HL-60/S4 (cell line): ENCODE results near the gene NEK2.

Source experiments
- in situ Hi-C: fragments of 300-500 bp; cut with MboI; formaldehyde crosslinking; loops from 2 replicates; pipeline ENCODE4 v1.14.3; 2022; ENCODE audit warnings: low sequenced_read_pairs

The NEK2 gene

GRCh38 chr1:211697356-211697755, 21.9 kb upstream of the NEK2 start:
- in situ Hi-C loops: loop anchor here (5.0 to 25.0 kb wide), 4 partner anchors 340 to 1290 kb away; partner anchors contain the start of genes DTL and INTS7

- in situ Hi-C loops: loop anchor here (5.0 to 25.0 kb wide), 4 partner anchors 342 to 1292 kb away; partner anchors contain the start of genes DTL and INTS7
These were observed 19.9 kb upstream of the NEK2 start for GRCh38 chr1:211695135-211695816.

DNA sequence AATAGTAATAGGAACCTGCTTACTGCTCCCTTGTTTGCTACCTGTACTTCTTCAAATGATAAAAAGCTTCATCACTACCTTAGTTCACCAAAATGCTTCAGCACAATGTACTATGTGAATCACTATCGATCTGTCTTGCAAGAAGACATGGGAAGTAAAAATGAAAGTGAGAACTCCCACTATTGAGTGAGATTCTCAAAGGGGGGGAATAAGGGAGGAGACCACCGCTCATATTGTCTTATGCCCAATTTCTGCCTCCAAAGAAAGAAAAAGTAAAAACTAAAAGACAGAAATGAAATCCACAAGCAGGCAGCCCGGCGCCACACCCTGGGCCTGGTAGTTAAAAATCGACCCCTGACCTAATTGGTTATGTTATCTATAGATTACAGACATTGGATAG, 18.5 kb upstream of the NEK2 start:
- in situ Hi-C loops: loop anchor here (25.0 kb wide), 3 partner anchors 343 to 1293 kb away; partner anchors contain the start of genes DTL and INTS7

DNA sequence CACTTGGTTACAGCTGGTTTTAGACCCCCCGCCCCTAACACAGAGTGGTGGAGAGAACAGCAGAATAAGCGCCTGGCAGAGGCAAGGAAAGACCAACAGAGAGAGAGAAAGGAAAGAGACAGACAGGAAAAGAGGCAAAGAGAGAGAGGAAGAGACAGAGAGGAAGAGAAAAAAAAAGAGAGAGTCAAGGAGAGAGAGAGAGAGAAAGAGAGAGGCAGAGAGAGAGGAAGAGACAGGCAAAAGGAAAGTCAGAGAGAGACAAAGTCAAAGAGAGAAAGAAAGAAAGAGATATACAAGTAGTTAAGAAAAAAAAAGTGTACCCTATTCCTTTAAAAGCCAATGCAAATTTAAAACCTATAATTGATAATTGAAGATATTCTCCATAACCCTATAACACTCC, 13.0 kb upstream of the NEK2 start:
- in situ Hi-C loops: loop anchor here (25.0 kb wide), 3 partner anchors 349 to 1299 kb away; partner anchors contain the start of genes DTL and INTS7

GRCh38 chr1:211687462-211688215, 12.2 kb upstream of the NEK2 start:
- in situ Hi-C loops: loop anchor here (25.0 kb wide), 3 partner anchors 350 to 1300 kb away; partner anchors contain the start of genes DTL and INTS7

- in situ Hi-C loops: loop anchor here (25.0 kb wide), 3 partner anchors 351 to 1301 kb away; partner anchors contain the start of genes DTL and INTS7
These were observed 10.4 kb upstream of the NEK2 start for GRCh38 chr1:211685823-211686222.

DNA sequence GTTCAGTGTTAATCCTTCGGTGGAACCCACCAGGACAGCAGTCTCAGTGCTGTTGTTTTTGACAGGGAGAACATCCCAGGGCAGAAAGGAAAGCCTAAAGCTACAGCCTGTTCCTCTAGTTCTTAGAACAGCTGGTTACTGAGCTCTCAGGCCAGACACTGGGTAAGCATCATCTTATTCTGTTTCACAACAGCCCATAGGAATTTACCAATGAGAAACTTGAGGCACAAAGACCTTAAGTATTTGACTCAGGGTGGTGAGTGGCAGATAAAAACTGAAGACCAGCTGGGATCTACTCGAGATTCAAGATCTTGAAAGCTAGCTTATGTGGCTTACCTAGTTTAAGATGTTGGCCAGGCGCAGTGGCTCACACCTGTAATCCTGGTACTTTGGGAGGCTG, 9.4 kb upstream of the NEK2 start:
- in situ Hi-C loops: loop anchor here (25.0 kb wide), 3 partner anchors 353 to 1303 kb away; partner anchors contain the start of genes DTL and INTS7

DNA sequence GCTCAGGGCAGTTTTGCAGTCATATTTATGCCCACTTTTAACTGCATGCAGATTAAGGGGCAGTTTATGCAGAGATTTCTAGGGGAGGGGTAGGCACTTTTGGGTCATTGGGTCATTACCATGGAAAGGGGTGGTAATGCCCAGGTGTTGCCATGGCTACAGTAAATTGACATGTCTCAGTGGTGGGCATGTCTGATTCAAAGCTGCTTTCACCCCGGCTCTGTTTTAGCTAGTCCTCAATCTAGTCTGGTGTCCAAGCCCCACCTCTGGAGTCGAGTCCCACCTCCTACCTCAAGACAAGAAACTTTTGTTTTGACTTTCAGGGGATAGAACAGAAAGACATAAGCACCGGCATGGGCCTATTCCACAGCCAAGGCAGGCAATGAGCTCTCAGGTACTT, 8.9 kb upstream of the NEK2 start:
- in situ Hi-C loops: loop anchor here (25.0 kb wide), 3 partner anchors 353 to 1303 kb away; partner anchors contain the start of genes DTL and INTS7

- in situ Hi-C loops: loop anchor here (25.0 kb wide), 3 partner anchors 354 to 1304 kb away; partner anchors contain the start of genes DTL and INTS7
These were observed 8.2 kb upstream of the NEK2 start for GRCh38 chr1:211683396-211684297.

DNA sequence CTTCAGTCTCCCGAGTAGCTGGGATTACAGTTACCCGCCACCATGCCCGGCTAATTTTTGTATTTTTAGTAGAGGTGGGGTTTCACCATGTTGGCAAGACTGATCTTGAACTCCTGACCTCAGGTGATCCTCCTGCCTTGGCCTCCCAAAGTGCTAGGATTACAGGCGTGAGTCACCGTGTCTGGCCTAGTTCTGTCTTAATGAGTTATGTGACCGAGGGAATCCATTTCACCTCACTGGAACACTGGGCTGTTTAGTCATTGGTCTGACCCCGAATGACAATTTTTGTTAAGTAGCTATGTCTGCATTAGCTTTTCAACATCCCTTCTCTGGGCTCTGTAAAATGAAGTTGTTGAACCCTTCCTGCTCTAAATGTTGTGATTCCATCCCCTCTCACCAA, 6.8 kb upstream of the NEK2 start:
- in situ Hi-C loops: loop anchor here (25.0 kb wide), 3 partner anchors 355 to 1305 kb away; partner anchors contain the start of genes DTL and INTS7

DNA sequence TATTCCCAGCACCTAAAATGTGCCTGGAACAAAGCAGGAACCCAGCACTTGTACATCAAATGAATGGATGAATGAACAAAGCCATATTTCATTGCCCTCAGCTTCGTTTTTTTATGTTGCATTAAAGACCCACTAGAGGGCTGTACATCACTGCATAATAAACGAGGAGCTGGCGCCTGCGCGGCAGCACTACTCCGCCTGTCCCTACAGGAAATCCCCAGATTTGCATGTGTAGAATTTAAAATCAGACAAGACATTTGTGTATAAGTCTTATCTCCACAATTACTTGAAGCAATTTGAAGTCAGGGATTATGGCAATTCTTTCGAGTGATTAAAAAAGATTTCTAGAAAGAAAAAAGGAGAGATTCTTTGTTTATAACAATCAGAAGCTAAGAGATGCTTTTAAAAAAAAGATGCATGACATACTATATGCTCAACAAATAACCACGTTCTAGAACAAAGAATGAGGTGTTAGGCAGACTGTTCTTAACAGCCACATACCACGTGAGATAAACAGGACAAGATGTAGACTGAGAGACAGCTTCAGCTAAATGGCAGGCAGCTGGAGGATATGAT, 5.4 kb upstream of the NEK2 start:
- in situ Hi-C loops: loop anchor here (25.0 kb wide), 3 partner anchors 356 to 1306 kb away; partner anchors contain the start of genes DTL and INTS7

- in situ Hi-C loops: loop anchor here (25.0 kb wide), 3 partner anchors 360 to 1310 kb away; partner anchors contain the start of genes DTL and INTS7
These were observed 2.2 kb upstream of the NEK2 start for GRCh38 chr1:211677659-211678058.

DNA sequence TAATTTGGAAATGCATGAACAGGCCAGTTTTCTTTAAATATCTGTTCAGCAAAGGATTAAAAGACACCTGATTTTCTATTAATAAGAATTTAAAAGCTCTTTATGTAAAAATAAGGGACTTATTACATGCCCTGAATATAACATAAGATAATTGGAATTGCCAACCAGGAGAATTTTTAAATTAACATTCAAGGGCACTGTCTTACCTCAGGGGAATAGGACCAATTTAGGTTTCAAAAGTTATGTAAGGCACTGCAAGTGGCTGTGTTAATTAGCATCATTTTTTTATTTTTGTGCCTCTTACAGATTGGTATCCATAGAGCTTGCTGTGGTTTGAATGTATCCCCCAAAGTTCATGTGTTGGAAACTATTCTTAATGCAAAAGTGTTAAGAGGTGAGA, 1.3 kb upstream of the NEK2 start:
- in situ Hi-C loops: loop anchor here (25.0 kb wide), 3 partner anchors 361 to 1311 kb away; partner anchors contain the start of genes DTL and INTS7

- in situ Hi-C loops: loop anchor here (25.0 kb wide), 3 partner anchors 361 to 1311 kb away; partner anchors contain the start of genes DTL and INTS7
These were observed 724 bp upstream of the NEK2 start for GRCh38 chr1:211676106-211676583.

DNA sequence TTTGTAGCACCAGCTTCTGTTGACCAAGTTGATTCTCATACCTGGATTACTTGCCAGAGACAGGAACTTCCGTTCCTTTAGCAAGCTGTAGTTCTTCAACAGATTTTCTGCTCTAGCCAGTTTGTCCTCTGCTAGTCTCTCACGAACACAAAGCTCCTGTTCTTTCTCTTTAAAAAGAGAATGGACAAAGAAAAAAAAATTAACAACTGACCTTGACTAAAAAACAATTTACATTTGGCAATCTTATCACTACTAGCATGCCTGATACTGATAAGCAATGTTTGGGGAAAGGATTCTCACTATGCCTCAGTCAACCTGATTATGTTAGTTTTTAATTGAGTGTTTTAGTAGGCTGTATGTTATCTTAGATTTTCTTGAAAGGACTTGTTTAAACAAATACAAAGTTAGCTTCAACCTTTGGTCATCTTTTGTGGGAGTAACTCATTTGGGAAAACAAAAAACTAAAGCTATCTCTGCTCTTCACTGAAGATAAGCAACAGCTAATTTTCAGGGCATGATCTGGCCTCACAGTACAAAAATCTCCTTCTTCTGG, 8.3 kb downstream of the NEK2 start:
- in situ Hi-C loops: no loop called here

DNA sequence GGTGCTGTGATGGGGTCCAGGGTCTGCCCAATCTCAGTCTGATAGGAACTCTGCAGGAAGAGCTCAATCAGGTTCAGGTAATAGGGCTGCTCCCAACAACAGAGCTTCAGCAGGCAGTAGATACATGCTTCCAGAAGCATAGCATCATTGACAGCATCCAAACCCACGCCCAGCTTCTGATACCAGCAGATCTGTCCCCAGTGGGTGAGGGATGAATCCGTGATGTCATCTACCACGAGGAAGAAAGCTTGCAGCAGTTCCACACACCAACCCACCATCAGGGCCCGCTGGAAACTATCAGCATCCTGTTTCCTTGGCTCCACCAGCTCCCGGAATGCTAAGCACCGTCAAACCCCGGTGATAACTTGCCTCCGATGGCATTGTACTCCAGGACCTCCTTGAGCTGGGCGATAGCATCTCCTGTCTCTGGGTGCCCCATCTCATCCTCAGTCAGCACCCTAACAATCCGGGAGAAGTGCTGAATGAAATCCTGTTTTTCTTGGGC, 14.7 kb downstream of the NEK2 start:
- in situ Hi-C loops: no loop called here

- in situ Hi-C loops: loop anchor here (10.0 kb wide), 1 partner anchor 332 kb away; the partner anchor contains the start of gene TRAF5
These were observed 18.7 kb downstream of the NEK2 start for GRCh38 chr1:211656728-211657127.

DNA sequence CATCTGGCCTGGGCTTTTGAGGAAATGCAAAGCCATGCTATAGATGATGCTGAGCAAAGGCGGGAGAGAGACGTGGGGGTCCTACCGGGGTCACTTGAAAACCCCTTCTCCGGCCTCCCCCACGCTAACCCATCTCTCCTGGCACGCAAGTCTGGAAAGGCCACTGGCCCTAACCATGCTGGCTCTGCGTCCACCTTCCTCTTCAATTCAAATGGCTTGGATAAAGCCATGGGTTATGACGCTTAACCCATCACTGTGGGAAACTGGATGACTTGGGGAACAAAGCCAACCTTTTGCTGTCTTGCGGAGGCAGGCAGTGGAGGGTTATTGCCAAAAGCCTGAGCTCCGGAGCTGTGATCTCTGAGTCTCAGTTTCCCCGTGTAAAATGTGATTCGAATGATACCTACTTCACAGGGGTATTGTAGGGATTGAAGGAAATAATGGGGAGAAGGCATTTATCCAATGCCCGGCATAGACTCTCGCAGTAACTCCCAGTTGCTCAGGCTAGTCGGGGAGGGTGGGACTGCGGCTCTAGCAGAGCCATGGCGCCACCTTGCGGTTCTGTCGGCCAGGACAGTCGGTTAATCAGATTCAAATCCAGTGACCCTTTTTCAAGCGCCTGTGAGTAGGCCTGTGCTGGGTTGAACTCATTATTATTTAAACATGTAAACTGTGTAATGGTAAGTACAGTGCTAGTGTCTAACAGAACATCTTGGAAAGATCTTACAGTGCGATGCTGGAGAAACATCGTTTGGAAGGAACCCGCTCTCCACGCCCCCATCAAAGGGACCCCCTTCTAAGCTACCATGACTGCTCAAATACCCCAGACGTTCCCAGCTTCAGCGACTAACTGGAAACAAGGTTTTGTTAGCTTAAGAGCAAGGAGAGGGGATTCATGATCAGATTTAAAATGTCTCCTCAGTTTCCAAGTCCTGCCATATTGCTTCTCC, 20.3 kb downstream of the NEK2 start:
- in situ Hi-C loops: loop anchor here (10.0 kb wide), 1 partner anchor 330 kb away; the partner anchor contains the start of gene TRAF5
